NK-92 (cell line): ENCODE measurements around the gene ZSCAN26.
"Not testable (repeated sequence)": the region's sequence is repeated elsewhere in the genome, so short reads cannot be mapped to it uniquely, and the experiment has no call there.

Experiments
- DNase-seq: peaks from one replicate; lab custom pipeline; 2025; ENCODE audit not compliant: unreplicated experiment; lab: John Stamatoyannopoulos, UW

The ZSCAN26 gene

DNA sequence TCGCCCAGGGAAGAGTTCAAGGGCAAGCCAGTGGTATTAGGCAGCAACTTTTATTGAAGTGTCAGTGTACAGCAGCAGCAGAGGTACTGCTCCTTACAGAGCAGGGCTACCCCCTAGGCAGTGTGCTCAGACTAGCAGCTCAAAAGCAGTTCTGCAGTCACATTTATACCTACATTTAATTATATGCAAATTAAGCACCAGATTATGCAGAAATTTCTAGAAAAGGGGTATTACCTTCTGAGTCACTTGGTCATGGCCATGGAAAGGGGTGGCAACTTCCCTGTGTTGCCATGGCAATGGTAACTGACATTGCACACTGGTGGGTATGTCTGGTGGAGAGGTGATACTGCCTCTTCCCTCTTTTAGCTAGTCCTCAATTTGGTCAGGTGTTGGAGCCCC lies 12.8 kb upstream of the ZSCAN26 start:
- DNase-seq, result no peak

GRCh38 chr6:28257042-28257441 lies 9.9 kb upstream of the ZSCAN26 start:
- DNase-seq, result no peak

- no peak for DNase-seq
Observed at GRCh38 chr6:28258877-28259777, 7.8 kb upstream of the ZSCAN26 start, which contains the start of gene NKAPL. Gene NKAPL, plus strand, starts transcription at chr6:28259297. Its CDS starts 75 bp downstream, at chr6:28259372.

DNA sequence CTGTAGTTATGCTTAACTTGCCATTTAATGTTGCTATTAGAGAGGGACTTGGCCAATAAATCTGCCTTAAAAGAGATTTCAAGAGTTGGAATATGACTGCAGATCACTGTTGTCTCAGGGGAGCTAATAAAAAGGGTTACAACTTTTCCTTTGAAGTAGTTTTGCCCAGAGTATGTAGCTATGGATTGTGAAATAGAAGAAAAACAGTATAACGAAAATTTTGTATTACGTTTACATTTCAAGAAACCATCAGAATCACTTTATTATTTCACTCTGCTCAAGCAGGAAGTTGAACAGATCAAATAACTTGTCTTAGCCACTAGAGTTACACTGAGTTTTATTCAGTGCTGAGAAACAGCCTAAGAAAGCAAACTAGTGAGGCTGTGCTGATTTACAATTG lies 3.0 kb upstream of the ZSCAN26 start:
- DNase-seq, result no peak

DNA sequence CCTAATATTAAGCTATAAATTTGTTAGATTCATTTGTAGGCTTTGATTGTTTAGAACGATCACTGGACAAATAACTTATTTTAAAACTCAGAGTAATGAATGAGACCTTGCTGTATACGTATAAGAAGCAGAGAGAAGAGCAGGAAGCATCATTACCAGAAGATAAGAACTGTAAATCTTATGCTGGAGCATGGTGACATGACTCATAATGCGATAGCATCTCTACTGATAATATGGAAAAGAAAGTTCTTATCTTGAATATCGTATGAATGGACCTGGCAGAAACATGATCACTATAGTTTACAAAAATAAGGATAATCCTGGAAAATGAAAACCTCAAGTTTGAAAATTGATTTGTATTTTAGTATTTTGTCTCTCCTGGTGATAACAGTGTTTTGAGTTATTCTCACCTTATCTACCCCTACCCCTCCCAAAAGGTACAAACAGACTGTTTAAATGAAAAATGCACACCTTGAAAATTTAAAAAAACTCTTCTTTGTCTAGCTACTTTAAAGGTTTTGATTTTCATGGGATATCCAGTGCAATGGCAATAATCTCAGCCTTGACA lies 2.0 kb upstream of the ZSCAN26 start:
- no peak for DNase-seq

- DNase-seq, result no peak
Observed at GRCh38 chr6:28266563-28266961, 381 bp upstream of the ZSCAN26 start.

DNA sequence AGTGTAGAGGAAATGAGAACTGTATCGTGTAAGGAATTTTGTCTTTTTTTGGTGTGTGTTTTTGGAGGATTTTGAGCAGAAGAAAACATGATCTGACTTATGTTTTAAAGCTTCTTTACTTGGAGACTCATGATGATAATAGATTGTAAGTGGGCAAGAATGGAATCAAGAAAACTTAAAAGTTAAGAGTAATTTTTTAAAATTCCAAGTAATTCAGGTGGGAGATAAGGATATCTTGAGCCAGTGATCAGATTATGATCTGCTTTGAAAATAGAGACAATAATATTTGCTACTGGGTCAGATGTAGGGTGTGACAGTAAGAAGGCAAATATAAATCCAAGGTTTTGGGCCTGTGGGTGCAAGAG lies 734 bp downstream of the ZSCAN26 start:
- no peak for DNase-seq

- no peak for DNase-seq
Observed at GRCh38 chr6:28269492-28269891, 2.5 kb downstream of the ZSCAN26 start.

- DNase-seq, result no peak
Observed at GRCh38 chr6:28274888-28275287, 7.9 kb downstream of the ZSCAN26 start.

DNA sequence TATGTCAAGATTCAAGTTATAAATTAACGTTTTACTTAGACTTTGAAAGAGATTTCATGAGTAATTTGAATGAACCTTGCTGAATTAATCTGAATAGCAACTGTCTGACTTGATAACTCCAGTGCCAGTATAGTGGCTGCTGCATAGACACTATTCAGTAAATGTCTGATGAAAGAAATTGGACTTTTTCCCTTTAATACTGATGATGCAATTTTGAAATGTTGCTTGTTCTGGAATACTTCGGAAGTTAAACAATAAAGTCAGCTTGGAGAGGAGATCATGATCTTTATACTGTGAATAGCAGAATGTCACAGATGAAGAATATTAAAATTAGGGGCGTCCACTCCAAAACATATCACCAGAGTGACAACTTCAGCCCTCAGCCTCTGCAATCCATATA lies 10.8 kb downstream of the ZSCAN26 start:
- no peak for DNase-seq

DNA sequence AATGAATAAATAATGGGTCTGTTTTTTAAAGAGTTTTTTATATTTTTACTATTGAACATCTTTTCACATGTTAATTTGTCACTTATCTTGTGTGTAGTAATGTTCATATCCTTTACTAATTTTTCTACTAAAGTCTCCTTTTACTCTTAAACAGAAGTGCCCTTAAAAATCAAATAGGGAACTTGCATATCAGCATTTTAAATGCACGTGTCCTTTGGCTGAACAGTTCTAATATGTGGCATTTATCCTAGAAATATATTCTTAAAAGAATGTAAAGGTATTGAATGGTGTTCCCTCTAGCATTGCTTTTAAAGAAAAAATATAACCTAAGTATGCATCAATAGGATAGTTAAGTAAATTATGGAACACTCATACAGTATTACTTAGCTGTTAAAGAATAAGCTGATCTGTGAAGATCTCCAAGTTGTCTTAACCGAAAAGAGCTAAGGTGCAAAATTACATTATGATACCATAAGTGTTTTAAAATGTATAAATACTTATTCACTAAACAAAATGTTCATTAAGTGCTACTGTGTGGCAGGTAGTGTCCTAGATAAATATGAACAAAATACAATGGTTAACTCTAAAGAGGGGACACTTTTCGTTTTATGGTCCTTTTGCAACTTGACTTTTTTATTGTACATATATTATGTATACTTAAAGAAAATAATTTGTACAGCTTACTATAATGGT lies 13.8 kb downstream of the ZSCAN26 start:
- no peak for DNase-seq

- DNase-seq, result no peak
Observed at GRCh38 chr6:28281288-28282064, 14.5 kb downstream of the ZSCAN26 start, which contains the start of gene PGBD1. Gene PGBD1, plus strand, starts transcription at chr6:28281572. Its CDS starts 2,242 bp downstream, at chr6:28283814.

DNA sequence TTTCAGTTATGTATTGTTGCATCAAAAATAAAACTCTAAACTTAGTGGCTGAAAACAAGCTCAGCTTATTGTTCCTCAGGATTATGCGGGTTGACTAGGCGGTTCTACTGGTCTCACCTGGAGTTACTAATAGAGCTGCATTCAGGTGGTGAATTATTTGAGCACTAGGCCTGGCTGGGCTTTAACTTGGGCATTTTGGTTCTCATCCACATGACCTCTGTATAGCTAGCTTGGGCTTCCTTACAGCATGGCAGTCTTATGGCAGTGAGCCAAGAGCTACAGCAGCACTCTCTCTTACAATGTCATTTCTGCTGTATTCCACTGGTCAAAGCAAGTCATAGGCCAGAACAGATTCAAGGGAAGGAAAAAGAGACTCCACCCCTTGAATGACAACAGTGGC lies 16.0 kb downstream of the ZSCAN26 start:
- no peak for DNase-seq

- DNase-seq, result no peak
Observed at GRCh38 chr6:28291573-28291972, 24.6 kb downstream of the ZSCAN26 start.

- no peak for DNase-seq
Observed at GRCh38 chr6:28295326-28295725, 28.4 kb downstream of the ZSCAN26 start.

DNA sequence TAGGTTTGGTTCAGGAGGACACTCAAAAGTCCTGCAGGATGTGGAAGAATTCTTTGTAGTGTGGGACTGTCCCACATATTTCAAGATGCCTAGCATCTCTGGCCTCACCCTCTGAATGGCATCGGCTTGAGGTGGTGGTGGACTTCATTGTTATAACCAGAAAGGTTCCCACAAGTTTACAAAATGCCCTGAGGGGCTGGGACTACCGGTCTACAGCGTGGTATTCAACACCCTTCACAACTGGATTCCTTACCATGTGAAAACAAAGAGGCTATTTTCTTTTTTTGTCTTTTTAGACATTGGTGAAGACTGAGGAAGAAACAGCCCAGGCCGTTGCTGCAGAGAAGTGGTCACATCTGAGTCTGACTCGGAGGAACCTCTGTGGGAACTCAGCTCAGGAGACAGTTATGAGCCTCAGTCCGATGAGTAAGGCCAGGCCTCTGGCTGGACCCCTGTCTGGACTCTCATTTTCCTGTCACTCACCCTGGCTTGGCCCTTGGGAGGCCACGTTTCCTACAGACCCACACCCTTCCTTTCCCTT lies 29.6 kb downstream of the ZSCAN26 start:
- no peak for DNase-seq

DNA sequence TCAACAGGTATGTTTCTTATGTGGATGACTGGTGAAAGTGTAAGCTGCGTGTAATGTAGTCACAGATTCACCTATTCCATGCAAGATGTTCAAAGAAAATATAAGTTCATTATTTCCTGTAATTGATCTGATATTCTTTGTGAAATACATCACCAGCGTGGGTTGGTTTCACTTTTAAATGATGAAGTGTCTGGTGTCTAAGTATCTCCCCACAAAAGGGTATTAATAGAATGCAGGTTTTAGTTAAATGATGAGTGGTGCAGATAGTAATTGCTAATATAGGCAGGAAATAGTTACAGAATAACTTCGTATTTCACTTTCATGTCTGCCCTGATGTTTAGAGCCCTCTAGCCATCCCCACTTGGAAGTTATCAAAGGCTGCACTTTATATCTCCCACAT lies 36.6 kb downstream of the ZSCAN26 start:
- DNase-seq, result no peak

DNA sequence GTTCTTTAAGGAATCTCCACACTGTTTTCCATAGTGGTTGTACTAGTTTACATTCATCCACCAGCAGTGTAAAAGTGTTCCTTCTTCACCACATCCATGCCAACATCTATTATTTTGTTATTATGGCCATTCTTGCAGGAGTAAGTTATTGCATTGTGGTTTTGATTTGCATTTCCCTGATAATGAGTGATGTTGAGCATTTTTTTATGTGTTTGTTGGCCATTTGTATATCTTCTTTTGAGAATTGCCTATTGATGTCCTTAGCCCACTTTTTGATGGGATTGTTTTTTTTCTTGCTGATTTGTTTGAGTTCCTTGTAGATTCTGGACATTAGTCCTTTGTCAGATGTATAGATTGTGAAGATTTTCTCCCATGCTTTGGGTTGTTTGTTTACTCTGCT lies 39.4 kb downstream of the ZSCAN26 start:
- not testable (repeated sequence) for DNase-seq

DNA sequence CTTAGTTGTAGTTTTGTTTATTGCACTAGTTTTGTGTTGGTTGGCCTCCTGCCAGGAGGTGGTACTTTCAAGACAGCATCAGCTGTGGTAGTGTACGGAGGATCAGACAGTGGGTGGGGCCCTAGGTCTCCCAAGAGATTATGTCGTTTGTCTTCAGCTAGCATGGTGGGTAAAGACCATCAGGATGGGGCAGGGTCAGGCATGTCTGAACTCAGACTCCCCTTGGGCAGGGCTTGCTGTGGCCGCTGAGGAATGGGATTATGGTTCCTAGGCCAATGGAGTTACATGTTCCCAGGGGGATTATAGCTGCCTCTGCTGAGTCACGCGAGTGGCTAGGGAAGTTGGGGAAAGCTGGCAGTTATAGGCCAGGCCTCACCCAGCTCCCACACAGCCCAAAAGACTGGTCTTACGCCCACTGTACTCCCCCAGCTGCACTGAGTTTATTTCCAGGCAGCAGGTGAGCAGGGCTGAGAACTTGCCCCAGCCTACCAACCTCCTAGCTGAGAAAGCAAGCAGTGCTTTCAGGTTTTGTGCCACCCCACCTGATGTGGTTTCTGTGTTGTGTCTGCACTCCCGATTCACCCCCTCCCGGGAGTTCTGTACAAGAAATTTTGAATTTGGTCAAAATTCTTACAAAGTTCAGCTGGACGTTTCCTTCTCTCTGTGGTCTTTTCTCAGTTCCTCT lies 44.3 kb downstream of the ZSCAN26 start:
- DNase-seq, result no peak

DNA sequence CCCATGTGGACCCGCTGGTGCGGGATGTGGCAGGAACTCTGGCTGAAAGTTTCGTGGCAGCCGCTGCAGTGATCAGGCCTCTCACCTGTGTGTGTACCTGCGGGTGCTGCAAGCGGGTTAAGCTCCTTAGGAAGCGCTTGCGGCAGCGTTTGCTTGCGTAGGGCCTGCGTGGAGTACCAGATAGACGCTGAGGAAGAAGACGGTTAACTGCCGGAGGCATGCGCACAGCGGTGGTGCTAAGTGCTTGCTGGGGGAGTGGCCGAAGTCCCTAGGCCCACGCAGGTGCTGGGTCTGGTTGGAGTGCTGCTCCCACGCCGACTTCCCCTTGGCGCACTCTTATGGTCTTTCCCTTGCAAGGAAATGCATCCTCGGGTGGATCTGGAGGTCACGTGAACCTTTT lies 46.0 kb downstream of the ZSCAN26 start:
- no peak for DNase-seq
